Nephron progenitor cell (in vitro differentiated cells): ENCODE measurements around the gene IQGAP3.

Experiments
- DNase-seq: peaks from one replicate; pipeline ENCODE4 v3.0.0; 2021
- H3K27ac Mint-ChIP-seq: 2 replicates; pipeline ENCODE4 v1.8.0; 2021; ENCODE audit warnings: mild to moderate bottlenecking, moderate library complexity, mixed read lengths
- H3K27me3 Mint-ChIP-seq: 2 replicates; pipeline ENCODE4 v1.8.0; 2021; ENCODE audit warnings: mild to moderate bottlenecking, low read depth, mixed read lengths; ENCODE audit not compliant: poor library complexity
- H3K36me3 Mint-ChIP-seq: 2 replicates; pipeline ENCODE4 v1.8.0; 2021; ENCODE audit warnings: low read depth, mixed read lengths
- H3K4me1 Mint-ChIP-seq: 2 replicates; pipeline ENCODE4 v1.8.0; 2021; ENCODE audit warnings: mixed read lengths
- H3K4me3 Mint-ChIP-seq: 2 replicates; pipeline ENCODE4 v1.8.0; 2021; ENCODE audit warnings: mild to moderate bottlenecking, moderate library complexity, mixed read lengths
- H3K9me3 Mint-ChIP-seq: 2 replicates; pipeline ENCODE4 v1.8.0; 2021; ENCODE audit warnings: mild to moderate bottlenecking, moderate library complexity, mixed read lengths
- CTCF ChIP-seq: fragments of 200-600 bp; sonication (generic); IDR thresholded peaks from 2 replicates; pipeline ENCODE4 v1.5.0; 2021; ENCODE audit warnings: antibody characterized with exemption

Gene IQGAP3

GRCh38 chr1:156484480-156485058 is 87.8 kb downstream of the IQGAP3 start:
- Mint-ChIP-seq H3K27me3 (peaks cover 14% of the 10 kb centered on the region), H3K4me3 (no peak overlapping the region), H3K36me3 (peaks cover 17% of the 10 kb centered on the region), H3K4me1 (peaks cover 30% of the 10 kb centered on the region), H3K9me3 (no peaks in the 10 kb centered on the region), H3K27ac (peak overlapping the region; percentile 57)
- no peak for TF ChIP-seq CTCF
- DNase-seq, result no peak

- no peak for TF ChIP-seq CTCF
- Mint-ChIP-seq H3K4me1 (peaks cover 18% of the 10 kb centered on the region), H3K4me3 (no peak overlapping the region), H3K9me3 (no peaks in the 10 kb centered on the region), H3K36me3 (peaks cover 26% of the 10 kb centered on the region), H3K27ac (no peak overlapping the region), H3K27me3 (peaks cover 14% of the 10 kb centered on the region)
- no peak for DNase-seq
Observed at GRCh38 chr1:156483397-156483796, 89.0 kb downstream of the IQGAP3 start.

GRCh38 chr1:156482276-156482675 is 90.1 kb downstream of the IQGAP3 start:
- Mint-ChIP-seq H3K9me3 (no peaks in the 10 kb centered on the region), H3K4me3 (no peak overlapping the region), H3K27ac (no peak overlapping the region), H3K27me3 (peaks cover 14% of the 10 kb centered on the region), H3K4me1 (peaks cover 14% of the 10 kb centered on the region), H3K36me3 (peaks cover 30% of the 10 kb centered on the region)
- DNase-seq, result no peak
- TF ChIP-seq CTCF, result no peak

- H3K9me3 Mint-ChIP-seq, result no peaks in the 10 kb centered on the region
- H3K27ac Mint-ChIP-seq, result no peak overlapping the region
- no peak for TF ChIP-seq CTCF
- peaks cover 15% of the 10 kb centered on the region for H3K4me1 Mint-ChIP-seq
- peaks cover 31% of the 10 kb centered on the region for H3K36me3 Mint-ChIP-seq
- H3K4me3 Mint-ChIP-seq, result no peak overlapping the region
- peaks cover 14% of the 10 kb centered on the region for H3K27me3 Mint-ChIP-seq
- DNase-seq, result no peak
Observed at GRCh38 chr1:156481527-156481926, 90.8 kb downstream of the IQGAP3 start.

GRCh38 chr1:156480411-156481192 is 91.8 kb downstream of the IQGAP3 start:
- H3K27ac Mint-ChIP-seq, result no peak overlapping the region
- H3K9me3 Mint-ChIP-seq, result no peaks in the 10 kb centered on the region
- peaks cover 15% of the 10 kb centered on the region for H3K4me1 Mint-ChIP-seq
- no peak overlapping the region for H3K4me3 Mint-ChIP-seq
- peaks cover 31% of the 10 kb centered on the region for H3K36me3 Mint-ChIP-seq
- TF ChIP-seq CTCF, result peak; percentile 65
- peak; percentile 78 for DNase-seq
- H3K27me3 Mint-ChIP-seq, result peaks cover 14% of the 10 kb centered on the region

GRCh38 chr1:156480016-156480370 is 92.4 kb downstream of the IQGAP3 start:
- Mint-ChIP-seq H3K9me3 (no peaks in the 10 kb centered on the region), H3K4me3 (no peak overlapping the region), H3K4me1 (peaks cover 15% of the 10 kb centered on the region), H3K36me3 (peaks cover 31% of the 10 kb centered on the region), H3K27ac (no peak overlapping the region), H3K27me3 (peaks cover 14% of the 10 kb centered on the region)
- DNase-seq, result no peak
- no peak for TF ChIP-seq CTCF
